ENCODE measurements around the gene EFCAB6.

Gene EFCAB6

DNA sequence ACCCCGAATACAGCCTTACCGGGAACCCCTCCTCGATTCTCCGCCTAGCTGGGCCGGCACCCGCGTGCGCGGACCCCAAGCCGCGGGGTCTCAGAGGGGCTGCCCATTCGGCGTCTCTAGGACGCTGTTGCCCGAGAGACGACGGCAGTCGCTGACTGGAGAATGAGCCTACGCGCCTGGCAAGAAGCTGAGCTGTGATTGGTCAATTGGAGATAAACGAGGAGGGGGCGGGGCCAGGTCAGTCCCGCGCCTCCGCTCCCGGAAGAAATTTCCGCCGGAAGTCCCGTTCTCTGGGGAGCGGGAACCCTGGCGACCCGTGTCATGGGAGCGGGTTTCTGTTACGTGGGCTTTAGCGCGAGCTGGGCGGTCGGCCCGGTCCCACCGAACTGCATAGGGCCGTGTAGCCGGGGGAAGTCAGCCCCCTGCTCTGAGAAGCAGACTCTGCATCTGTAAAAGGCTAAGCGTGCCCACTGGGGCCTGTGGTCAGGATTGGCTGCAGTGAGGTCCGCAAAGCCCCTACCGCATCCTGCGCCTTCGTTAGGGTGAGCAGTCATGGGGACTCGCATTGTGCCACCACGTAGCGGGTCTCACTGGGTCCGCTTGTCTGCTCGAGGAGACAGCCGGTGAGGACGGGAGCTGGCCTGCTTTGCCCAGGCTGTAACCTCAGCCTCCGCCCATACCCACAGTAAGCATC is at the start of gene EFCAB6:
EFCAB6 (minus strand) TSS at position 157 of the 694 bp plus-strand sequence. CDS start 29,987 bp downstream, outside the sequence.
- in situ Hi-C loops (cut with MboI; ENCODE audit: low pct_unique_long_range_greater_than_20kb, low sequenced_read_pairs), result no loop called here
- no peak for DNase-seq

DNA sequence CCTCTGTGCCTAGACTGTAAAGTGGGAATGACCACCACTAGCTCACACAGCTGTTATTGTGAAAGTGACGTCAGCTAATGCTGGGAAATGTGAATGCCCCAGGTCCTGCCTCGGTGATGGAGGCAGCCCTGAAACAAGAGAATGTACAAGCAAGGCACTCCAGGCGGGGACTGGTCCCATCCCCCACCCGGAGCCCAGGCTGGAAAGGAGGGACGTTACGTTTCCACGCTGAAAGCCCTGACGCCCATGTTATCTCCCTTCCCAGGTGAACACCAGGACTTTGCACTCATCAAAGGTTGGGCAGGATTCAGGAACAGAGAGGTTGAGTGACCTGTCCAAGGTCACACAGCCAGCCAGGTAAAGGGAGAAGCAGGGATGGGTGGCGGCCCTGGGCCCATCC is 49.4 kb upstream of the EFCAB6 start:
- DNase-seq, result no peak
- in situ Hi-C loops (cut with MboI; ENCODE audit: low pct_unique_long_range_greater_than_20kb, low sequenced_read_pairs), result no loop called here

DNA sequence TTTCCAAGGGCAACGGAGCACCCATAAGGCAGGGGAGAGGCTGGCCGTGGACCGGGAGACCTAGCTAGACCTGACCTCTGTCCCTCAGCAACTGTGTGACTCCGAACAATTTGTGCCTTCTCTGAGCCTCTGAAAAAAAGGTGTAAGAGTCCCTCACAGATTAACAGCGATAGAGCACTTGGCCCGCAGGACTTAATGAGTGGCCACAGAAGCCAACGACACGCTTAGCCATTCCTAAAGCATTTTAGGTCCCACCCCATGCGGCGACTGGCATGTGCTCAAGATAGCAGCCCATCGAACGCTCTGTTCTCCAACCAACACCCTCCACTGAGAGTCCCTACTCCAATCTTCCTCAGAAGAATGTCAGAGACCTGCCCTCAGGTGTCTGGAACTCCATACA is 48.7 kb upstream of the EFCAB6 start:
- in situ Hi-C loops (cut with MboI; ENCODE audit: low pct_unique_long_range_greater_than_20kb, low sequenced_read_pairs), result no loop called here
- no peak for DNase-seq

- in situ Hi-C loops (cut with MboI; ENCODE audit: low pct_unique_long_range_greater_than_20kb, low sequenced_read_pairs), result no loop called here
- no peak for DNase-seq
These were observed 48.0 kb upstream of the EFCAB6 start for GRCh38 chr22:43860126-43860525.

DNA sequence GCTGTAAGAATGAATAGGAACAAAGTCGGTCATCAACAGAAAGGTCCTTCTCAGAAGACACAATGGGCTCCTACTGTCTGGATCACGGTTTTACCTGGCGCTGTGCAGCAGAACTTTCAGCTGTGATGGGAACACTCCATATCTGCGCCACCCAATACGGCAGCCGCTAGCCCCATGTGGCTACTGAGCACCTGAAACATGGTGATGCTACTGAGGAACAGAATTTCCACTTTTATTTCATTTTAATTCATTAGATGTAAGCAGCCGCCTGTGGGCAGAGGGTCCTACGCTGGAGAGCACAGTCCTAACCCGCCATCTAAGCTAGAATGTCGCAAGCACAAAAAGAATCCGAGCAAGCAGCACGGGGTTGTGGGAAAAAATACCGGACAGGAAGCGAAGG is 47.5 kb upstream of the EFCAB6 start:
- DNase-seq, result no peak
- in situ Hi-C loops (cut with MboI; ENCODE audit: low pct_unique_long_range_greater_than_20kb, low sequenced_read_pairs), result no loop called here

- no peak for DNase-seq
- in situ Hi-C loops (cut with MboI; ENCODE audit: low pct_unique_long_range_greater_than_20kb, low sequenced_read_pairs), result no loop called here
These were observed 47.1 kb upstream of the EFCAB6 start for GRCh38 chr22:43859176-43859575.

GRCh38 chr22:43858156-43858895 is 46.2 kb upstream of the EFCAB6 start:
- DNase-seq, result no peak
- in situ Hi-C loops (cut with MboI; ENCODE audit: low pct_unique_long_range_greater_than_20kb, low sequenced_read_pairs), result no loop called here

- in situ Hi-C loops (cut with MboI; ENCODE audit: low pct_unique_long_range_greater_than_20kb, low sequenced_read_pairs), result no loop called here
- no peak for DNase-seq
These were observed 45.3 kb upstream of the EFCAB6 start for GRCh38 chr22:43857367-43857766.

DNA sequence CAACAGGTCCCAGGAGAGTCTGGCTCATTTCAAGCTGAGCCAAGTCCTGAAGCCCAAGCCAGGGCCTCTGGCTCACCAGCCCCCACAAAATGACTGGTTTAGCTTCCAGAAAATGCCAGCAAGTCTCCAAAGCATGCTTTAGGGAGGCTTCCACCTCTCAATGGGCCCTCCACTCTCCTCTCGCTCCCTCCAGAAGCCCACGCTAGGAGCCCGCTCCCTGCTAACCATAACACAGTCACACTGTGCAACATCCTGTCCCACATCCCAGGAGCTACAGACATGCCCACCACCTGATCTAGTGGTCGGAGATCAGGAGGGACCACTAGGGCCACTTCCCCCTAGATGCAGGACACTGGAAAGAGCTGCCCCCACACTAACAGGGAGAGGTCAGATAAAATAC is 43.3 kb upstream of the EFCAB6 start:
- DNase-seq, result no peak
- in situ Hi-C loops (cut with MboI; ENCODE audit: low pct_unique_long_range_greater_than_20kb, low sequenced_read_pairs), result no loop called here

- in situ Hi-C loops (cut with MboI; ENCODE audit: low pct_unique_long_range_greater_than_20kb, low sequenced_read_pairs), result no loop called here
- DNase-seq, result no peak
These were observed 42.7 kb upstream of the EFCAB6 start for GRCh38 chr22:43854786-43855271.

DNA sequence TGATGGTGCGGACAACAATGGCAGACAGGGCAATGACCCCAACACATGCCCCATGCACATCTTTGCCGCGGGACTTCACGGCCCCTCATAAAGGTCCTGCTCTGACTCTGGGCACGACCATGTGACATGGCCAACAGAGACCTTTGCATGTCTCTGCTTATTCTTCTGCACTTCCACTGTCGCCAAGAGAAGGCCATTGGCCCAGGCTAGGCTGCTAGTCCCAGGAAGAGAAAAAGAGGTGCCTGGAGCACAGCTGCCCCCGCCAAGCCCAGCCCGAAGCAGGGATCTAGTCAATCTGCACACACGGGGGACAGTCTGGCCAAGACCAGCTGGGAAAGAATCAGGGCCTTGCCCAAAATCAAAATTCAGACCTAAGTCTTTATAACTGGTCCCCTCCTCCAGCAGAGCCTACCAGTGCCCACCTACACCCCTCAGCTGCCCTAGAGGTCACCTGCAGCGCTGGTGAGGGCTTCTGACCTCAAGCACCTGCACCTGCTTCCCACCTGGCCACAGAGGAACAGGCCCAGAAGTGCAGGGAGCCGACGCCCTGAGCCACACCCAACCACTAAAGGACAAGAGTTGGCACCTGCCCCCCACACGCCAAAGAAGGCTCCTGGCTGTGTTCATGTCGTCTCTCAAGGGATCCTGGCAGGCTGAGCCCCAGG is 42.1 kb upstream of the EFCAB6 start:
- in situ Hi-C loops (cut with MboI; ENCODE audit: low pct_unique_long_range_greater_than_20kb, low sequenced_read_pairs), result no loop called here
- no peak for DNase-seq

DNA sequence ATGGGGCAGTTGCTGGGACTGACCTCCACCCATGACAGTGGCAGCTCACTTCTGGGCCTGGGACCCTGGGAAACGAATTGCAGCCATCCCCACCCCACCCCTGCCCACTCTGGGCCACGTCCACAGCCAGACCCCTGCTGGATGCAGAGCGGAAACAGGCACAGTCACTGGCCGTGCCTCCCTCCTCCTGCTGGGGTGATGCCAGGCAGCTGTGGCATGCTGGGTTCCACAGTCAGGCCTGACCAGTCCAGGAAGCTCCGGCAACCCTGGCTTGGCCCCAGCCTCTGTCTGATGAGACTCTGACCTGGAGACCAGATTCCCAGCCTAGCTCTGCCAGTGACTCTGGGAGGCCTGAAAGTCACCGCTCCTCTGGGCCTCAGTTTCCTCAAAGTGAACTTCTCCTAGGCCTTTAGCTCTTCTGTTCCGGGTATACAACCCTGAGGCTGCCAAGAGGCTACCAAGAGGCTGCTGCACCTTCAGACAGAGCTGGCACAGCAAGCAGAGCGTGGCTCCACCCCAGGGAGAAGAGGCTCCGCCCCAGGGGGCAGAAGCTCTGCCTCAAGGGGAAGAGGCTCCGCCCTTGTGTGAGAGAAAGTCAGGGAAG is 41.3 kb upstream of the EFCAB6 start:
- in situ Hi-C loops (cut with MboI; ENCODE audit: low pct_unique_long_range_greater_than_20kb, low sequenced_read_pairs), result no loop called here
- no peak for DNase-seq

- in situ Hi-C loops (cut with MboI; ENCODE audit: low pct_unique_long_range_greater_than_20kb, low sequenced_read_pairs), result no loop called here
- DNase-seq, result no peak
These were observed 40.6 kb upstream of the EFCAB6 start for GRCh38 chr22:43852573-43853327.

DNA sequence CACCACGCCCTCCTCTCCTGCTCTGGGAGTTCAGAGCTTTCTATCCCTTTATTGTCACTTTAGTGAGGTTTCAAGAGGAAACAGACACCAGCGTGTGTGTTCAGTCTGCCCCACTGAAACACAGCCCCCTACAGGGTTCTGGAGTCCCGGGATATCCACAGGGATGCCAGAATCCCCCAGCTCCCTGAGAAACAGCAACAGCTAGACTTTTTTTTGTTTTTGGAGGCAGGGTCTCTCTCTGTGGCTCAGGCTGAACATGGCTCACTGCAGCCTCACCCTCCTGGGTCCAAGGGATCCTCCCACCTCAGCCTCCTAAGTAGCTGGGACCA is 39.8 kb upstream of the EFCAB6 start:
- DNase-seq, result no peak
- in situ Hi-C loops (cut with MboI; ENCODE audit: low pct_unique_long_range_greater_than_20kb, low sequenced_read_pairs), result no loop called here

DNA sequence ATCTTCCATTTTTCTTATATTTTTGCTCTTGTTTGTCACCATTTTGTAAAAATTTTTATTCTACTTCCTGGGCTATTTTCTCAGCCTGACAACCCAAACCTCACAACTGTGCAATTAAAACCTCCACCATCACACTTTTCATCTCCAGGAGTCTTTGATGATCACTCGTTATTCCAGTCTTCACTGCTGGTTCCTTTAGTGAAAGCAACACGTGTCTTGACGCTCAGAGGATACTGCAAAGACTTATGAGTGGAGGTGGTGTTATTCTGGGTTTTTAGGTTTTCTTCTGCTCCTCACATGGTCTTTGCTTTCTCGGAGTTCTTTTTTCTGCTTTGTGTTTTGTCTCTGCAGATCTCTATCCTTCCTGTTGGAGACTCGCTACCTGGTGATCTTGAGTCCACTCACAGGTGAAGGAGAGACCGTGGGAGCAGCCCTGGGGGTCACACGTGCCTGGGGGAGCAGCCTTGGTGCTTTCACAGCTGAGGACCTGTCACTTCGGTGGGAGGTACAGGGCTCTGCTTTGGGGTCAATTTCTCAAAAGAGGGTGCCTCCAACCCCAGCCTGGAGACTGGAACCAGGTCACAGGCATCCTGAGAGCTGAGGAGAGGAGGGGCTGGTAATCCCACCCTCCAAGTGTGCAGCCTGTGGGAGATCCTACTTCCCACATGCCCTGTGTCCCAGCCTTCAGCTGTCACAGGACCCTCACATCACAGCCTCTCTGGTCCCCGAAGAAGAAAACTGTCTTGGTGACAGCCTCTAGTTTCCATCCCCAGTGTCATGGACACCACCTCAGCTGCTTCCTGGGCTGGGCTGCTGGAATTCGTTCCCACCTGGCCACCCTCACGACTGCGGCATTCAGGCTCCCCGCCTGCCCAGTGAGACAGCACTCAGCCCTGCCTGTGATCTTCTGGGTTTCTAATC is 39.2 kb upstream of the EFCAB6 start:
- DNase-seq, result no peak
- in situ Hi-C loops (cut with MboI; ENCODE audit: low pct_unique_long_range_greater_than_20kb, low sequenced_read_pairs), result no loop called here

DNA sequence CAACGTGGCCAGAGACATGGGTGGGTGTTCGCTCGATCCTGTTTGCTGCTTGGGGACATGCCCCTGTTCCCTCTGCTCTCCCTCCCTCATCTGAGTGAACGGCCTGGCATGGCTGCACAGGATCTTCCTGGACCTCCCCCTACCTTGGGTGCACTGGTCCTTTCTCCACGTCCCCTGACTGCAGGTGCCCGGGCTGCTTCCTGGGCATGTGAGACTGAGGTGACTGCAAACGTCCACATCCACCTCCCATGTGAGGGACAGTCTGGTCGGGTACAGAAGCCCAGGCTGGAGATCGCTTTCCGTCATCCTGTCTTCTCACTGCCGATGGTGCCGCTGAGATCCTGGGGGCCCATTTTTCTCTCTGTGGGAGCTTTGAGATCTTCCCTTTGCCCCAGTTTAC is 38.4 kb upstream of the EFCAB6 start:
- DNase-seq, result no peak
- in situ Hi-C loops (cut with MboI; ENCODE audit: low pct_unique_long_range_greater_than_20kb, low sequenced_read_pairs), result no loop called here

DNA sequence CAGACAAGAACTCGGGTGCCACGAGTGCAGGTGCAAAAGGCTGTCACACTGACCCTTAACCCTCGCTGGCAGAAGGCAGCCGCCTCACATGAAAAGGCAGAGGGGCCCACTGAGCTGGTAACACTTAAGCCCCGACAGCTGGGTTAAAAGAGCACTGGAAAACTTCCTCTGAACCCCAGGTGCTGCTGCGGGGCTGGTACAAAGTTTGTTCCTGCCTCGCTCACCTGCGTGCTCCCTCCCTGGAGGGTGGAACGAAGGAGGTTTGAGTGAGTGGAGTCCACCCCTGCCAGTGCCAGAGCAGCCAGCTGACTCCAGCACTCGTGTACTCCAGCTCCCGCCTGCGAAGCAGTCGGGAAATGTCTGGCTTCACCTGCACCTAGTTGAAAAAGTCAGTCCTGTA is 37.6 kb upstream of the EFCAB6 start:
- no peak for DNase-seq
- in situ Hi-C loops (cut with MboI; ENCODE audit: low pct_unique_long_range_greater_than_20kb, low sequenced_read_pairs), result no loop called here
